Upper lobe of left lung (tissue), 6 donors: ENCODE measurements around the gene PTPRN2. TPM values are rescaled to one million over a fixed set of nuclear protein-coding genes. Genes with fewer than 3 reads are reported as not detected.

Source experiments
- ATAC-seq, 2 donors: fragments of 200-7000 bp; cut with Tn5 transposase; one replicate each; pipeline ENCODE4 v1.9.1; 2022; ENCODE audit warnings: mild to moderate bottlenecking in 2 of 2, moderate library complexity in 2 of 2; ENCODE audit not compliant: low FRiP score in 2 of 2
- DNase-seq, 2 donors: peaks; one replicate each; pipeline ENCODE4 v3.0.0-alpha.2; 2019 to 2020
- H3K27ac ChIP-seq, 4 donors: fragments of 200-600 bp; sonication (generic); one replicate each; pipeline ENCODE4 v1.5.1; 2016 to 2019
- H3K27me3 ChIP-seq, 4 donors: fragments of 200-600 bp; sonication (generic); one replicate each; pipeline ENCODE4 v1.5.1; 2017 to 2019
- H3K36me3 ChIP-seq, 4 donors: fragments of 200-600 bp; sonication (generic); one replicate each; pipeline ENCODE4 v1.5.1; 2016 to 2019
- H3K4me1 ChIP-seq, 4 donors: fragments of 200-600 bp; sonication (generic); one replicate each; pipeline ENCODE4 v1.5.1; 2018 to 2019
- H3K4me3 ChIP-seq, 4 donors: fragments of 200-600 bp; sonication (generic); one replicate each; pipeline ENCODE4 v1.5.1; 2017 to 2019; ENCODE audit warnings: mild to moderate bottlenecking in 2 of 4, moderate library complexity in 1 of 4
- H3K9me3 ChIP-seq, 4 donors: fragments of 200-600 bp; sonication (generic); one replicate each; pipeline ENCODE4 v1.5.1; 2018 to 2019
- CTCF ChIP-seq, 6 experiments: fragments of 450-650 bp in 4 of 6; fragments of 200-600 bp in 2 of 6; sonication (generic) in 2 of 6; IDR thresholded peaks; one replicate each; pipeline ENCODE4 v1.5.1; 2016 to 2019; ENCODE audit warnings: antibody characterized with exemption in 6 of 6
- EP300 ChIP-seq, 4 donors: sonication (generic); formaldehyde crosslinking; IDR thresholded peaks; one replicate each; pipeline ENCODE4 v1.5.1; 2017; ENCODE audit warnings: antibody characterized with exemption in 4 of 4, control low read depth in 2 of 4
- POLR2A ChIP-seq, 4 donors: fragments of 450-650 bp; IDR thresholded peaks; one replicate each; pipeline ENCODE4 v1.5.1; 2016 to 2017; ENCODE audit warnings: antibody characterized with exemption in 4 of 4, mild to moderate bottlenecking in 2 of 4
- POLR2AphosphoS5 ChIP-seq, 2 donors: sonication (generic); formaldehyde crosslinking; IDR thresholded peaks; one replicate each; pipeline ENCODE4 v1.5.1; 2017; ENCODE audit warnings: antibody characterized with exemption in 2 of 2
- WGBS, 2 donors: methylation state at CpG; one replicate each; pipeline ENCODE4 v1.1.5; 2017 to 2018; 5-methylcytosine and 5-hydroxymethylcytosine counted together
- total RNA-seq, 6 donors: library from RNA; depleted of rRNA in 4 of 6; stranded (reverse); fragments of >200 nt in 4 of 6; gene quantifications; one replicate each; pipeline versions ENCODE4 v1.1.0 to v1.2.1, GENCODE V29; 2016 to 2021
- donor health status: DM: no; HTN: no; CAD: no; lungs with moderate emphysema.
- donor health status: DM: no; HTN: yes; CAD: no; lungs with severe emphysema.

The PTPRN2 gene
- total RNA-seq, 6 donors from 2014 or later = 3.3 to 7.9 (median 5.2) TPM

- Histone ChIP-seq H3K36me3 (no peaks in the 10 kb centered on the region), H3K27ac (no peak overlapping the region), H3K27me3 (no peaks in the 10 kb centered on the region), H3K4me3 (no peak overlapping the region), H3K9me3 (no peaks in the 10 kb centered on the region), H3K4me1 (no peaks in the 10 kb centered on the region)
- ATAC-seq (no peak), DNase-seq (no peak)
- WGBS, 2 donors = 83 to 92% methylated on average over 12 to 18 of the region's 18 CpGs
- TF ChIP-seq POLR2A (IDR thresholded peaks at IDR 0.05) (no peak), EP300 (IDR thresholded peaks at IDR 0.05) (no peak), POLR2AphosphoS5 (IDR thresholded peaks at IDR 0.05) (no peak), CTCF (IDR thresholded peaks at IDR 0.05) (no peak)
These were observed 763.4 kb downstream of the PTPRN2 start for GRCh38 chr7:157824011-157824818.

GRCh38 chr7:157822688-157823031 is 765.0 kb downstream of the PTPRN2 start:
- H3K27ac ChIP-seq = no peak overlapping the region
- DNase-seq (no peak), ATAC-seq (no peak)
- H3K27me3 ChIP-seq = no peaks in the 10 kb centered on the region
- no peak overlapping the region for H3K4me3 ChIP-seq
- 88 to 96% methylated on average over 1 of the region's 1 CpG for WGBS, 2 donors
- TF ChIP-seq POLR2AphosphoS5 (IDR thresholded peaks at IDR 0.05) (no peak), POLR2A (IDR thresholded peaks at IDR 0.05) (no peak), EP300 (IDR thresholded peaks at IDR 0.05) (no peak), CTCF (IDR thresholded peaks at IDR 0.05) (no peak)
- no peaks in the 10 kb centered on the region for H3K36me3 ChIP-seq
- H3K4me1 ChIP-seq = no peaks in the 10 kb centered on the region
- no peaks in the 10 kb centered on the region for H3K9me3 ChIP-seq

GRCh38 chr7:157821959-157822687 is 765.5 kb downstream of the PTPRN2 start:
- Histone ChIP-seq H3K4me1 (no peaks in the 10 kb centered on the region), H3K36me3 (no peaks in the 10 kb centered on the region), H3K4me3 (no peak overlapping the region), H3K27ac (no peak overlapping the region), H3K27me3 (no peaks in the 10 kb centered on the region), H3K9me3 (no peaks in the 10 kb centered on the region)
- TF ChIP-seq EP300 (IDR thresholded peaks at IDR 0.05) (no peak), POLR2AphosphoS5 (IDR thresholded peaks at IDR 0.05) (no peak), POLR2A (IDR thresholded peaks at IDR 0.05) (no peak), CTCF (IDR thresholded peaks at IDR 0.05) (no peak)
- no peak for DNase-seq
- ATAC-seq = no peak
- WGBS, 2 donors = 84 to 87% methylated on average over 3 of the region's 3 CpGs

- Histone ChIP-seq H3K27ac (no peak overlapping the region), H3K36me3 (no peaks in the 10 kb centered on the region), H3K9me3 (no peaks in the 10 kb centered on the region), H3K4me1 (no peaks in the 10 kb centered on the region), H3K27me3 (no peaks in the 10 kb centered on the region), H3K4me3 (no peak overlapping the region)
- DNase-seq = no peak
- 80 to 89% methylated on average over 2 to 4 of the region's 4 CpGs for WGBS, 2 donors
- ATAC-seq = no peak
- TF ChIP-seq CTCF (IDR thresholded peaks at IDR 0.05) = no peak
- TF ChIP-seq POLR2AphosphoS5 (IDR thresholded peaks at IDR 0.05) = no peak
- TF ChIP-seq EP300 (IDR thresholded peaks at IDR 0.05) = no peak
- no peak for TF ChIP-seq POLR2A (IDR thresholded peaks at IDR 0.05)
These were observed 766.8 kb downstream of the PTPRN2 start for GRCh38 chr7:157820796-157821195.
